Measurements from ENCODE around the gene NRG3.
A peak's percentile ranks its signal among the peaks of the same experiment; 100 is the strongest.

NRG3 gene

GRCh38 chr10:82071231-82071630, 196.2 kb downstream of the NRG3 start:
- no peak for TF ChIP-seq CTCF (conservative IDR thresholded peaks at IDR 0.05; ENCODE audit: low read depth, low read length)
- DNase-seq (ENCODE audit: low read depth), result no peak
- H3K4me3 ChIP-seq (ENCODE audit: low read depth, low read length), result no peak overlapping the region

- no peak for TF ChIP-seq CTCF (conservative IDR thresholded peaks at IDR 0.05; ENCODE audit: low read depth, low read length)
- H3K4me3 ChIP-seq (ENCODE audit: low read depth, low read length), result no peak overlapping the region
- no peak for DNase-seq (ENCODE audit: low read depth)
Observed at GRCh38 chr10:82072124-82072523, 197.1 kb downstream of the NRG3 start.

- no peak for DNase-seq (ENCODE audit: low read depth)
- TF ChIP-seq CTCF (conservative IDR thresholded peaks at IDR 0.05; ENCODE audit: low read depth, low read length), result no peak
- no peak overlapping the region for H3K4me3 ChIP-seq (ENCODE audit: low read depth, low read length)
Observed at GRCh38 chr10:82075605-82076004, 200.6 kb downstream of the NRG3 start.

- TF ChIP-seq CTCF (conservative IDR thresholded peaks at IDR 0.05; ENCODE audit: low read depth, low read length), result no peak
- DNase-seq (ENCODE audit: low read depth), result no peak
- no peak overlapping the region for H3K4me3 ChIP-seq (ENCODE audit: low read depth, low read length)
Observed at GRCh38 chr10:82084496-82084895, 209.5 kb downstream of the NRG3 start.

GRCh38 chr10:82084904-82085303, 209.9 kb downstream of the NRG3 start:
- peak; percentile 19 for TF ChIP-seq CTCF (conservative IDR thresholded peaks at IDR 0.05; ENCODE audit: low read depth, low read length)
- no peak for DNase-seq (ENCODE audit: low read depth)
- H3K4me3 ChIP-seq (ENCODE audit: low read depth, low read length), result no peak overlapping the region

- TF ChIP-seq CTCF (conservative IDR thresholded peaks at IDR 0.05; ENCODE audit: low read depth, low read length), result no peak
- DNase-seq (ENCODE audit: low read depth), result no peak
- no peak overlapping the region for H3K4me3 ChIP-seq (ENCODE audit: low read depth, low read length)
Observed at GRCh38 chr10:82089327-82089726, 214.3 kb downstream of the NRG3 start.

- DNase-seq (ENCODE audit: low read depth), result peak; percentile 10
- no peak overlapping the region for H3K4me3 ChIP-seq (ENCODE audit: low read depth, low read length)
- TF ChIP-seq CTCF (conservative IDR thresholded peaks at IDR 0.05; ENCODE audit: low read depth, low read length), result no peak
Observed at GRCh38 chr10:82091413-82091812, 216.4 kb downstream of the NRG3 start.

All from choroid plexus epithelial cell (primary cell).